ENCODE data around the gene TAS2R14.

The TAS2R14 gene

GRCh38 chr12:10904686-10905085, 34.4 kb downstream of the TAS2R14 start:
- DNase-seq (ENCODE audit: low read depth): no peak

GRCh38 chr12:10901427-10901826, 37.6 kb downstream of the TAS2R14 start:
- no peak for DNase-seq (ENCODE audit: low read depth)

GRCh38 chr12:10900972-10901371, 38.1 kb downstream of the TAS2R14 start:
- no peak for DNase-seq (ENCODE audit: low read depth)

- DNase-seq (ENCODE audit: low read depth): no peak
These were observed 38.5 kb downstream of the TAS2R14 start for GRCh38 chr12:10900530-10900929.

GRCh38 chr12:10896854-10897253, 42.2 kb downstream of the TAS2R14 start:
- DNase-seq (ENCODE audit: low read depth): no peak

- no peak for DNase-seq (ENCODE audit: low read depth)
These were observed 47.1 kb downstream of the TAS2R14 start for GRCh38 chr12:10891937-10892336.

GRCh38 chr12:10889226-10889625, 49.8 kb downstream of the TAS2R14 start:
- DNase-seq (ENCODE audit: low read depth): no peak

Measured in T follicular helper cell (primary cell).